ENCODE results near the gene CELF2.

Gene CELF2

DNA sequence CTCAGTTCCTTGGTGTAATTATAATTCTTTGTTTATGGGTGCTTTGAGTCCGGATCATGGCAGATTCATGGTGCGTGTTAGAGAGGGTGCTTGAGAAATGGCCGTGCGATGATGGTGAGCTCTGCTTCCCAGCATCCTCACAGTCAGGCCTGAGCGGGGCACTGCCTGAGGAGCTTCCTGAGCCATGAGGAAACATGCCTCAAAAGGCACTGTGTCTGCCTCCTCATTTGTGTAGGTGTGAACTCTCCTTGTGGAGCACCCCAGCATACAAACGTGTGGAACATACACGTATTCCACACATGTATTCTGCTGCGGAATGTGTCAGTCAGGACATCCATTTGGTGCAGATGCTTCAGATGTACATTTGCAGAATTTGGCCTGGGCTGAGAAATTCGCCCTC, 205.4 kb downstream of the CELF2 start:
- DNase-seq (ENCODE audit: low read depth in 2 of 2): no peak

DNA sequence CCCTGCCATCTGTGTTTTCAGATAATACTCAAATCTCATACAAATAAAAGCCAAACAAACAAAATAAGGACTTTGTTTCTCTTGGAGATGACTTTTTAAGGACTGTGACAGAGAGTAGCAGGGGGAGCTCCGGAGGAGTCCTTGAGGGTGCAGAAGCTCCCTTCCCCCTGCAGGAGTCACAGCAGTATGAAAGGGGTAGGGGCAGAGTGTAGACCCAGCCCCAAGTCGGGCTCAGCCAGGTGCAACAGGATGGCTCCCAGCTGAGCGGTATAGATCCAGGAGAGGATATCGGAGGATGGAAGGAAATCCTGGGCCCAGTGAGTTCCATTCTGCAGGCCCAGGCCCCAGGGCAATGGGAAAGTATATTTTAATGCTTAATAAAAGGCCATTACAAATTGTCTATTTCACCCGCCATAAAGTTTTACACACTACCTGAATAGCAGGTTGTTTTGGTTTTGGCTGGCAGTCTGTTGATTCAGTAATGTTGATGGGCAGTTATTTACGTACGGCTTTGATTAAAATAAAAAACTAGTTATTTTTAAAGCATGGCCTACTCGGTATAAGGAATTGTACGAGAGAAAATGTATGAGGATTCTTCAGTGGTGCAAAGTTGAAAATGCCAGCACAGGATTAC, 206.0 kb downstream of the CELF2 start:
- DNase-seq (ENCODE audit: low read depth in 2 of 2): no peak

DNA sequence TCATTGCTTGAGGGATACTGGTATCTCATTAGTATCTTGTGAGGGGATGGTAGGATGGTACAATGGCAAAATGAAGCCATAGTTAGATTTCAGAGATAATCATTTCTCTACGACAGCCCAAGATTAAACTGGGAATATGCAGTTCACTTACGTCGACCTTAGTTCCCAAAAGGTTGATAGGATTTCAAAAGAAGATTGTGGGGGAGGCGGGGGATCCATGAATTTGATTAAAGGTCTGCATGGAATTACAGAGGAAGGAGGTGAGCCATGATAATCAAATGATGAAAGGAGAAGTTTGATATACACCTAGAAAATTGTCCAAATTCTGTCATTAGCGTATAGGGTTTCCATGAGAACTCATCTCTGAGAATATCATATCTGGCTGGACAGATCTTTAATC, 206.6 kb downstream of the CELF2 start:
- DNase-seq (ENCODE audit: low read depth in 2 of 2): no peak

DNA sequence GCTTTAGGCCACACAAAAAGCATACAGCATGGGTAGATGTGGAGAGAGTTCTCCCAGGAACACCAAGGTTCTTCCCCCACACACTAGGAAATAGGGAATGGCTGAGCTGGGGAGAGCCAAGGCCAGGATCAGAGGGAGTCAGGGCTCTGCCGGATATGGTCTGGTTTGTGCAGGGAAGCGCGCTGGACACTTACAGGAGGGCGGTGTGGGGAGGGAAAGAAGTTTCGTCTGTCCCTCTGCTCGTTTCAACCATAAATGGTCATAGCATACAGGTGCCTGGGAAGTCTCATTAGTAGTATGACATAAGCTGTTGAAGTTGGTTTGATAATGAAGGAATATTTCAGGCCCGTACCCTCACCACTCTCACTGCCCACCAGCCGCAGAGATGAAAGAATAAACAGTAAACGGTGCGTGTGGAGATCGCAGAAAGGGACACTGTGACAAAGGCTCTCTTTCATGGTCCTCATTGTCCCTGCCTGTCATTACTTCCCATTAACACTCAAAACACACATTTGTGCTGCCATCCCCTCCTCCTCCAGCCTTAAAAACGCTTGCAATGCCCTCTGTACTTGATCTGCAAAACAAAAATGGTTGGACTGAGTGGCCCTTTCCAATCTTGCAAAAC, 207.2 kb downstream of the CELF2 start:
- no peak for DNase-seq (ENCODE audit: low read depth in 2 of 2)

DNA sequence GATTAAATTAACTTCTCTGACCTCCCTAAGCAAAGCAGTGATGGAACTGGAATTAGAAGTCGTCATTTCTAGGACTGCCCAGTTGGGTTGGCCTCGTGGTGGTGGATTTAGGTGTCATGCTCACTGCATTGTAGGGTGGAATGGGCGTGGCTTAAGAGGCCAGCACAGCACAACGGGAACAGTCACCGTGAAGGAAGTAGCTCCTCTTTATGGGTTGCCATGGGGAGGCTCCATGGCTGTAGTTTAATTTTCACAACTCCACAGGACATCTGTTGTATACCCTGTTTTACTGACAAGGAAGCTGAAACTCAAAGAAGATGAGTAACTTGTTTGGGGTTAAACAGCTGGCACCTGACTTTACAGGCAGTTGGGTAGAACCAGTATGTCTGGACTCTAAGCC, 208.3 kb downstream of the CELF2 start:
- peak; percentile 57 to 69 for DNase-seq (ENCODE audit: low read depth in 2 of 2)

DNA sequence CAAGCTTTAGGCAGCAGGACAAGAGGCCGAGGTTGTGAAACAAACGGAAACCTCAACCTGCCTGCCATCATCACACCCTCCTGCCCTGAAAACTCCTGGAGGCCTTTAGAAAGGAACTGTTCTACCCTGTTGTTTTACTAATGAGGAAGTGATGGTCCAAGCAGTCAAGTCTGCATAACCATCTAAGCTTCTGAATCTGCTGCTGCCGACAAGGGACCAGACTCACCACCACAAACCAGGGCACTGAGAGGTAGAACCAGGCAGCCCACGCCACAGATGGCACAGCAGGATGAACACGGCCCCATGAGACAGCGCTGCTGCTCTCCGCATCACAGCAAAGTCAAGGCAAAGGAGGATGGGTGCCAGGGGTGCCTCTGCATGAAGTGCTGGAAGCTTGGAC, 209.4 kb downstream of the CELF2 start:
- no peak for DNase-seq (ENCODE audit: low read depth in 2 of 2)

DNA sequence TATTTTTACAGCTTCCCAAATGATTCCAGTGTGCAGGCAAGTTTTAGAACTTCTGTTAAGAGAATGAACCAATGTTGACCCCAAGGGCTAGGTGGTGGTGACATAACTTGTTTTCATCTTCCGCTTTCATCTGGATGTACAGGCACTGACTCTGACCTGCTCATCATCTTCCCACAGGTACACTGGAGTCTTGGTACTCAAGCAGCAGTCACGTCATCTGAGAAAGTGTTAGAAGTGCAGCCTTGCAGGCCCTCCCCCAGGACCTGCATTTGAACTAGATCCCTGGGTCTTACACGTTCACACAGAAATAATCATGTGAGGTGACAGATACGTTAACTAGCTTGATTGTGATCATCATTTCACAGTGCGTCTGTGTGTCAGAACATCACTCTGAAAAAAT, 212.2 kb downstream of the CELF2 start:
- DNase-seq (ENCODE audit: low read depth in 2 of 2): no peak

DNA sequence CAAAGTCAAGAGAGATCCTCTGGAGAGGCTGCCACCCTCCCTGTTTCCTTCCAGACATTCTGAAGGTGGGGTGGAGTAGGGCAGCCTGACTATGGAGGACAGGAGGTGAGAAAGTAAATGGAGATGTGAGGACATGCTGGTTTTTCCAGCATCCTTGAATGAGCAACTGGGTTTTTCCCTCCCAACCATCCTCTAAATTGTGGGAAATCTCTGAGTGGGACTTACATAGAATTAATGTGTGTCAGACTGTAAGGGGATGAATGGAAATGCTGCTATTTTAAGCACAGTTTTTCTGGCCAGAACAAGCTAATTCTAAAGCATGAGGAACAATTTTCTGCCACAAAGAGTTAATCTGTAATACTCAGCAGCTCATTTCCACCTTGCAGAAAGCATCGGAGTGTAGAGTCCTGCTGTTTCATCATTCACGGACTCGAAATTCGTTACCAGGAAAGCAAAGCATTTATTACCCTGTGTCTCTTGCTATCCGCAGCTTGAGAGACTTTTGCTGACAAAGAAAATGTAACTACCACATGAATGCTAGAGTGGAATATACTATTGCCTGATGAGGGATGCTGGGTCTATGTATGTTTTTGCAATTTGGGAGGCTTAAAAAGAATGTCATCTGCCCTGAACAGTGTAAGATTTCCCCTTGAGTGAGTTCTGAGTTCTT, 213.0 kb downstream of the CELF2 start:
- no peak for DNase-seq (ENCODE audit: low read depth in 2 of 2)

DNA sequence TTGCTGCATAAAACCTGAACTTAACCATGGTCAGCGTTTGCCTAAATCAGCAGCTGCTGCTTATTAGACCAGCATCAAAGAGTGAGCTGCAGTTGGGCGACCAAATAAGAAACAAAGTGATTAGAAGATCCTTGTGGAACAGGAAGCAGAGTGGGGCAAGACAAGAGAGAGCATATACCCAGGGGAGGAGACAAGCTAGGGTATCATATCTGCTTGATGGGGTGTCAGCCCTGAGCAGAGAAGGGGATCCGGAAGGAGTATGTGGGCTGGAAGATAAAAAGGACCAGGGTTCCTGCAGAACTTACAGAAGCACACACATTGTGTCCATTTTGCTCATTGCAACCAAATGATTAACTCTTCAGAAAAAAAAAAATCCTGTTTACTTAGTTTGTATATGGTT, 213.6 kb downstream of the CELF2 start:
- DNase-seq (ENCODE audit: low read depth in 2 of 2): no peak

DNA sequence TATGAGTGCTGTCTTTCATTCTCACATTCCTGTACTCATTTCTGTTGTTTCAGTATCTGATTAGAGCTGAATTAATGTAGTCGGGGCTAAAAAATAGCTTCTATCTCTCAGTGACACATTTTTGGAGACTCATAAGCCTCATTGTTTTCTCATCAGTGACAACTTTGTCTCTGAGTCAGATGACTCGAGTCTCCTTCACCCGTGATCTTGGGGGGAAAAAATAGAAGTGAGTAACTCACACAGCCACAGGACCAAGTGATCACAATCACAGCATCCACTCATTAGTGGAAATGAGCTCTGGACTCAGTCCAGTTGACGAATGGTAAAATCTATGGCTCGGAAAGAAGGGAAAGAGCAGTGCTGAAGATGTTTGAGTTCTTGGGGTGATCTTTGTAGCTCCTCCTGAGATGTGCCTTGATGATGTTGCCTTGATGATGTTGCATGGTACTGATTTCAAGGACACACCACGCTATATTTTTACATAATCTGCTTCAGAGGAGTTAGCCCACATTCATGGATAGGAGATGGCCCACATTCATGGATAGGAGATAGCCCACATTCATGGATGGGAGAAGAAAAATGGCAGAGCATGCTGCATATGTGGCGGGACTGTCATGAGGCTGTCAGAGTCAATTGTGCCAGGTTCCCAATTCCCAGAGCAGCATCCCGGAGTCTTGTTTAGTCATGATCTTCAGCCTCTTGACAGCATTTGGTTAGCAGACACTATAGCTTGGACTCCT, 214.7 kb downstream of the CELF2 start:
- no peak for DNase-seq (ENCODE audit: low read depth in 2 of 2)

DNA sequence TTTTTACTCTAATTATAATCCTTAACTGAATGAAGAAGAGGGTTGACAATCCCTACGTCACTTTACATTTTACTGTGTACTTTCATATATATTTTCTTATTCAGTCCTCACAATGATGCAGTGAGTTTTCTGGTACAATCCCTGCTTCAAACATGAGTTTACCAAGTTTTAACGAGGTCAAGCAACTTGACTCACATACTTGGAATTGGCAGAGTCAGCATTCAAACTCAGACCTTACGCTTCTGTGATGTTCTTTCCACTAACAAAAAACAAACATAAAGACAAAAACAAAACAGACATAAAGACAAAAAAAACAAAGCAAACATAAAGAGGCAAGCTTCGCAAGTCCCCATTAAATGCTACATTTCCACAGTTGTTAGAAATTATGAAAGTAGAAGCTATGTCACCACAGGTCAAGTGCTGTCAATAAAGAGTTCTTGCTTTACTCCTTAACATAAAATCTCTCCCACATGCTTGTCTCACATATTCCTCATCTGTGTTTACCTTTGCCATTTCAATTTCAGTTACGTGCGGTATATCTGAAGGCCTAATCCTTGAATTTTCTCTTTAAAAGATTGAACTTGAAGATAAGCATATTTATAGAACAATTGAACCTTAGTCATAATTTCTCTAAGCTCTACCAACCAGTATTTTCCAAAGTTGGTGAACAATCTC, 217.3 kb downstream of the CELF2 start:
- DNase-seq (ENCODE audit: low read depth in 2 of 2): no peak

DNA sequence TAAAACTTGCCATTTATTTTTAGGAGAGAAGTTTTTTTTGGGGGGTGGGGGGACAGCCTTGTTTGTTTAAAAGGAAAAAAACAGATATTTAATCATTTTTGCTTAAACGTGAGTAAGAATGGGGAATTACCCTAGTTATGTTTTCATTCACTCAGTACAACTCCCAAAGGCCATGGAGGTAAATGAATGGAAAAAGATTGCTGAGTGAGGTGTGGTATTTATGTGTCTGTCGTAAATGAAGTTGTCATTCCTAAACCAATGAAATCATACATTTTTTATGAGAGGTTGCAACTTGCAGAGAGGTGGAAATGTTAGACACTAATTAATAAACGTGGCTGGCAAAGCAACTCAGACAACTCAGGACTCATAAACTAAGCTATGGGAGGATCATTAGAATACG, 218.1 kb downstream of the CELF2 start:
- no peak for DNase-seq (ENCODE audit: low read depth in 2 of 2)

DNA sequence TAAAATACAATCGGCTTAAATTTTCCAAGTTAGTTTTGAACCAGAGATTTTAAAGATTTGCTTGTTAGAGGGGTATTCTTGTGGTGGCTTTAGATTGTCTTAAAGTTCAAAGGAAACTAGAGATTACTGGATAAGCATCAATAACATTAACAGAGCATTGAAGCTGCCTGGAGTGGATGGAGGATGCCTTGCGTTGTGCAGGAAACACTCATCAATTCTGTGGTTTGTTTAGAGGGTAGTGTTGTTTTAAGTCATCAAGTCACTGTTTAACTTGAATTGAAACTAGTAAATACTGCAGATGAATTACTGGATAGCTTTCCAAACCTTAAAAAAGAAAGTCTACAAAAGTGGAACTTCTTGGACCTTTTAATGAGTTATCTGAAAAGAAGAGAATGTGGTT, 218.6 kb downstream of the CELF2 start:
- no peak for DNase-seq (ENCODE audit: low read depth in 2 of 2)

DNA sequence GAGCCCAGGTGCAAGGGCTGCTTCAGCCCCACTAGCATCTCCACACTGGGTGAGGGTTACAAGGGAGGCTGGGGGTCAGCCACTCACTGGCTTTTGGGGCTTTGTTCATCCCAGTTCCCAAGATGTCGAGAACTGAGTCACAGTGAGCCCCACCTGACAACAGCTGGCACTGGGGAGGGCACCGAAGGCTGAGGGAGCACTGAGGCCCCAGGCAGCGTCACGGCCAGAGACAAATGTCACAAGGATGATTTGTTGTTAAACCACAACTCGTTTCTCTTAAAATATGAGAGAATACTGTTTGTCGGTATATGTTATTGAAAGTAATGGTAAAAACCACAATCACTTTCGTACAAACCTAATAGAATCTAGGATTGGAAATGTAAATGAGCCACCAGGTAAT, 219.9 kb downstream of the CELF2 start:
- peak; percentile 44 to 66 for DNase-seq (ENCODE audit: low read depth in 2 of 2)

DNA sequence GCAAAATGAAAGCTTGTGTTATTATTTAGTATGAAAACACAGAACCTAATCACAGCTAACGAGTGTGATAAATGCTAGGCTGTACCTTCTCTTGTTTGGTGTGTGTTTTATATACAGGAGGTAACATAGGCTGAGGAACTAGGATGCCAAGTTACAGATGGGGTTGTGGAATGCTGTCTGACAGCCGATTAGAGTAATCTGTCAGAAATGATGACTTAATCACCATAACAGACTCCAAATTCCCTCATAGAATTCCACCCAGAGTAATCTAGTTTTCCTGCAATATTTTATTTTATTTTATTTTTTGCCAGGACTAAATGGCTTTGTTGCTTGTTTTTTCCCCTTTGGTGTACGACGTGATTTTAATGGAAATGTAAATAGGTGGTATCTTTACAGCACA, 221.2 kb downstream of the CELF2 start:
- DNase-seq (ENCODE audit: low read depth in 2 of 2): no peak

DNA sequence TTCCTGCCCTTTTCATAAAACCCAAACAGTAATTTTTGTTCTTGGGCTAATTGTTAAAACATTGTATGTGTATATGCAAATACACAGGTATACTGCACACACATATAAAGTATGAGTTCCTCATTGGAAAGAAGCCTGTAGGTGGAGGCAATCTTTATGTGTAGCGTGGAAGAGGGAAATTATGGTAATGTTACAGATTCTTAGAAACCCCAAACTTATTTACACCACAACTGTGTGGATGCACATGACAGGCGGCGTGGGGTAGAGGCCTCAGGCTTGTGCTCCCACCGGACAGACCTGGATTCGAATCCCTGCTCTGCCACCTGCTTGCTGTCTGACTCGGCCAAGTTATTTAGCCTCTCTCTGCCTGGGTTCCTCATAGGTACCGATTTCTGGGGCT, 223.0 kb downstream of the CELF2 start:
- DNase-seq (ENCODE audit: low read depth in 2 of 2): no peak

DNA sequence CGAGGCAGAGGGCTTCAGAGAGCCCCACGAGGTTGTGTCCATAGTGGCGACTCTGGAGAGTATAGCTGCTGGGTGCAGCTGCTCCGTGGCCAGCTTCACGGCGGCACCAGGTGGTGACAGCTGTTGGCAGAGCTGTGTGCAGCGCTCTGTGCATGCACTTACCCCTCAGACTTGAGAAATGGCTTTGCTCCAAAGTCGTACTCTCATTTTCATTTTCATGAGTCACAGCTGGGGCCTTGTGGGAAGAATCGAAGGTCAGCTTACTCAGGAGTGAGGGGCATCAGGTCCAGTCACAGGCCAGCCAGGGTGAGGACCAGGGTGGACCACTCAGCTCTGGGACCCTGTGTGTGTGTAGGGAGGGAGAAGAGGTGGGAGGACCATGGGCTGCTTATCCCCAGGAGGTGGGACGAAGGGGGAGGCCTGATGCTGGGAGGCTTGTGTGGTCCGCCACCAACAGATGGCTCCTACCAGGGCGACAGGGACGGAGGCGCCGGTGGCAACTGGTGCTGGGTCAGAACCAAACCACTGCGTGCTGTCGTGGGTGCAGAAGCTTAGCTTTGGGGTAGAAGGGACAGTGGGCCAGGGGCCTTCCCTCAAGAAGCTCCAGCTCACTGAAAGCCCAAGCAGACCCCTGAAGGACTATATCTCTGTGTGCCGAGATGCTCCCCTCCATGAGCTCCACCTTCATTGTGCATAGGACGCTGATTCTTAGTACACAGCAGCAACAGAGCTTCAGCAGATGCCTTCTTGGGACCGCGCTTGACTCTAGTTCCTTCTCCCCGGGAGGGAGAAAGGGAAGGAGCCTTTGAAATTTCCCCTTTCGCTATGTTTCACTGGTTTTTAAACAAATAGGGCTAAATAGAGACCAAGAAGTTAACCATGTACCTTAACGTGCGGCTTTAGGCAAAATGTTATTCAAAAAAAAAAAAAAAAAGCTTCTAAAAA, 225.0 kb downstream of the CELF2 start:
- DNase-seq (ENCODE audit: low read depth in 2 of 2): no peak

DNA sequence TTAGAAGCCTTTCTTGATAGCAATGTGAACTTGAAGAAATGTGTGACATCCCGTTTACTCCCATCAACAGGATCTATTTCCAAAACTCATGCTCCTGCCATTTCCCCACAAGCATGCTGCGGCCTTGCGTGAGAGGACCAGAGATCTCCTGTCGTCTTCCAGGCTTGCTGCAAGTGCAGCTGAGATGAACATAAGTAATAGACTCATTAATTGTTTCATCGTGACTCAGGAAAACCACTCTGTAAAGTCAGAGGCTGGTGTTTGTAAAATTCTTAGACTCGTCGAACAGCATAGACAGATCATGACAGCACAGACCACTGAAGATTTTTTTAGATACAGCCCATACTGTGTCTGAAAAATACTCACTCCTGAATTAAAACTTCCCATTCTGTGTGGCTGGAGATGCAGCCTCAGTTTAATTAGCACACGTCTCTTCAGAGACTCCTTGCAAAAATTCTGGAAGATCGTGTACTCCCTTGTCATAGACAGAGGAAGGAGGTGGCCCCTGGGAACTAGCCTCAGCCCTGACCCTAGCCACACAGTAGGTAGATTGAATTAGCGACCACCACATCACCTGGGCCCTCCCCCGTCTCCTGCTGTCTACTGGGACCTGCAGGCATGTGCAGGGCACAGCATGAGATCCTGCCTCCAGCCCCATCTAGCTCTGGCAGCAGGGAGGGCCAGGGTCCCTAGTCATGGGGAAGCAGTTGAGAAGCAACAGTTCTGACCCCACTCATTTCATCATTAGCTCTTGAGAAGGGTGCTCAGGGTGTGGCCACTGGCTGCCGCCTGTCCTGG, 226.0 kb downstream of the CELF2 start:
- DNase-seq (ENCODE audit: low read depth in 2 of 2): no peak

DNA sequence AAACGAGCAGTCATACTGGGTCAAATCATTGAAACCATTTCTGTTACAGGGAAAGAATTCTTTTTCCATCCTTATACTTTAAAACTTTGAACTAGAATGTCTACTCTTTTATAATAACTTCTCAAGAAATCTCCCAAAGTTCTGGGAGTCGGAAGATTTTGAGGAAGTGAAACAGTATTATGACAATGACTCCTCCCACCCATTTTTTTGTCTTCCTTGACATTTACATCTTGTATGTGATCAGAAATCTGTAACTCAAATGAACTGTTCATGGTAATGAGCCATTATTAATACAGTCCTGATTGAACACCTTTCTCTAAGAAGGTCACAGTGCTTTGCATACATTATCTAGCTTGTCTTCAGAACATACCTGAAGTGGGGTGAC, 227.4 kb downstream of the CELF2 start:
- DNase-seq (ENCODE audit: low read depth in 2 of 2): no peak

DNA sequence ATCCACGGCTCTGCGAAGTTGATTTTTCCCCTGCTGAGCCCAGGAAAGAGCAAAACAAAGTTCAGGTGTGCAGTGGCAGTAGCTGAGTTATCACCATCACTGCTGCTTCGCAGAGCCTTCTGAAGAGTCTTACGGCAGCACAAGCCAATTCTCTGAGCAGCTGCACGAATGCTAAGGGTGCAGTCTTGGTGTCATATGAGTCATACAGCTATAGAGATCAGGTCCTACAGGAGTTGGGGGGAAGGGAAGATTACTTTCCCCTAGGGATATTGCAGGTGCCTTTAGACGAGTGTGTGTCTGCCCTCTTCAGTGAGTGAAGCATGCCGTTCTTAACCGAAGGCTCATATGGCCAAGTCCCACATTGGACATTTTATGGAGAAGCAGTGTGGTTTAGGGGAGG, 227.8 kb downstream of the CELF2 start:
- no peak for DNase-seq (ENCODE audit: low read depth in 2 of 2)
